ENCODE measurements around the gene LUC7L2. TPM values are rescaled to one million over a fixed set of nuclear protein-coding genes. Genes with fewer than 3 reads are reported as not detected.

LUC7L2 gene
- total and polyA plus RNA-seq, 9 of the 15 experiments (the other 6 are each of a cell fraction or from before 2014, with no cell fraction given): 56.1 to 207 (median 141) TPM

DNA sequence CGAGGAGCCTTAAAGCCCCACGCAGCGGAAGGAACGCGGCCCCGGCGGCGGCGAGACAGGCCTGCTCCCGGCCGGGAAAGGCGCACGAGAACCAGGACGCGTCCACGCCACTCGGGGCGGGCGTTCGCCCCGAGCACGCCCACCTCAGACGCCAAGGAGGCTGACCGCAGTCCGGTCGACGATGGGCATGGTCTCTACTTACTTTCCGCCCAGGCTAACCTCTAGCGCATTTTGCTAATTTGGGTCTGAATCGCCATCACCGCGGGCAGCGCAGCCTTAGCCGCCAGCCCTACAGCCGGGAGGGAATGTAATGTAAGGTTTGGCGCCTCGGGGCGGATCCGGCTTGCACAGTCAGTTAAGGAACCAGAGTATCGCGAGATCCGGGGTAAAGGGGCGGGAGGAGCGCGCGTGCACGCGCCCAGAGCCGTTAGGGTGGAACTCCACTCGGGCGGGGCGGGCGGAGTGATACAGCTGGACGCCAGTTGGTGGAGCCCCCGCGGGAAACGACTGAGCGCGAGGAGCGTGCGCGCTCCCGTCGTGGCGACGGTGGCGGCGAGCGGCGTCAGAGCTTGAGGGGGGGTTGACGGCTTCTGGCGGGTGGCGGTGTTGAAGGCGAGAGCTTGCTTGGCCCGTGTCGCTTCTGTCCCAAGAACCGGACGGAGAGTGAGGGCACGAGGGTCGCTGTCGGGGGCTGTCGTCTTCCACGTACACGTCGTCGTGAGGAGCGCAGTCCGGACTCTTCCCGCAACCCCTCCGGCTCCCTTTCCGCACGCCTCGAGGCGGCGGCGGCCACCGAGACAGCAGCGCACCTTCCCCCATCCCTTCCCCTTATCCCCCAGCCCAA is at the start of gene LUC7L2 (continued):
- TF ChIP-seq FOXA3 (CRISPR knock-in tag; conservative IDR thresholded peaks at IDR 0.05 in 1 of 2, IDR thresholded peaks at IDR 0.05 in 1 of 2): 0 out of 4 replicates have a peak, but pooled peaks of 1 of the 2 experiments have one; percentile 49
- TF ChIP-seq E2F3 (CRISPR knock-in tag; IDR thresholded peaks at IDR 0.05): peak; percentile 78; the same call in 1 of the 2 replicates
- TF ChIP-seq, protein P1, sequence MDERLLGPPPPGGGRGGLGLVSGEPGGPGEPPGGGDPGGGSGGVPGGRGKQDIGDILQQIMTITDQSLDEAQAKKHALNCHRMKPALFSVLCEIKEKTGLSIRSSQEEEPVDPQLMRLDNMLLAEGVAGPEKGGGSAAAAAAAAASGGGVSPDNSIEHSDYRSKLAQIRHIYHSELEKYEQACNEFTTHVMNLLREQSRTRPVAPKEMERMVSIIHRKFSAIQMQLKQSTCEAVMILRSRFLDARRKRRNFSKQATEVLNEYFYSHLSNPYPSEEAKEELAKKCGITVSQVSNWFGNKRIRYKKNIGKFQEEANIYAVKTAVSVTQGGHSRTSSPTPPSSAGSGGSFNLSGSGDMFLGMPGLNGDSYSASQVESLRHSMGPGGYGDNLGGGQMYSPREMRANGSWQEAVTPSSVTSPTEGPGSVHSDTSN (CRISPR knock-in tag; IDR thresholded peaks at IDR 0.05; ENCODE audit: low read depth): no peak
- TF ChIP-seq, protein P1 (tag; conservative IDR thresholded peaks at IDR 0.05; ENCODE audit: low read depth): no peak
- peak; percentile 94 for TF ChIP-seq MBD2 (IDR thresholded peaks at IDR 0.05; ENCODE audit: borderline replicate concordance, low read depth)
- TF ChIP-seq HMGN3 (IDR thresholded peaks at IDR 0.05; ENCODE audit: borderline replicate concordance, extremely low read depth, insufficient read length, low read depth, low read length): peak; percentile 18
- 0 out of 2 replicates have a peak, but pooled peaks have one; percentile 37 for TF ChIP-seq RBM15 (IDR thresholded peaks at IDR 0.05; ENCODE audit: insufficient read depth, low read length)
- TF ChIP-seq ZNF717 (CRISPR knock-in tag; IDR thresholded peaks at IDR 0.05): 0 out of 2 replicates have a peak, but pooled peaks have one; percentile 10
- TF ChIP-seq, protein P2, sequence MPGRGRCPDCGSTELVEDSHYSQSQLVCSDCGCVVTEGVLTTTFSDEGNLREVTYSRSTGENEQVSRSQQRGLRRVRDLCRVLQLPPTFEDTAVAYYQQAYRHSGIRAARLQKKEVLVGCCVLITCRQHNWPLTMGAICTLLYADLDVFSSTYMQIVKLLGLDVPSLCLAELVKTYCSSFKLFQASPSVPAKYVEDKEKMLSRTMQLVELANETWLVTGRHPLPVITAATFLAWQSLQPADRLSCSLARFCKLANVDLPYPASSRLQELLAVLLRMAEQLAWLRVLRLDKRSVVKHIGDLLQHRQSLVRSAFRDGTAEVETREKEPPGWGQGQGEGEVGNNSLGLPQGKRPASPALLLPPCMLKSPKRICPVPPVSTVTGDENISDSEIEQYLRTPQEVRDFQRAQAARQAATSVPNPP (IDR thresholded peaks at IDR 0.05; ENCODE audit: borderline replicate concordance, insufficient read depth, insufficient read length): no peak
- TF ChIP-seq KLF13 (tag; IDR thresholded peaks at IDR 0.05; ENCODE audit: borderline replicate concordance, low read depth): peak; percentile 95; the same call in 1 of the 2 replicates
- TF ChIP-seq TGIF2 (CRISPR knock-in tag; IDR thresholded peaks at IDR 0.05): no peak; the same call in 1 of the 2 replicates
- TF ChIP-seq, protein P3, sequence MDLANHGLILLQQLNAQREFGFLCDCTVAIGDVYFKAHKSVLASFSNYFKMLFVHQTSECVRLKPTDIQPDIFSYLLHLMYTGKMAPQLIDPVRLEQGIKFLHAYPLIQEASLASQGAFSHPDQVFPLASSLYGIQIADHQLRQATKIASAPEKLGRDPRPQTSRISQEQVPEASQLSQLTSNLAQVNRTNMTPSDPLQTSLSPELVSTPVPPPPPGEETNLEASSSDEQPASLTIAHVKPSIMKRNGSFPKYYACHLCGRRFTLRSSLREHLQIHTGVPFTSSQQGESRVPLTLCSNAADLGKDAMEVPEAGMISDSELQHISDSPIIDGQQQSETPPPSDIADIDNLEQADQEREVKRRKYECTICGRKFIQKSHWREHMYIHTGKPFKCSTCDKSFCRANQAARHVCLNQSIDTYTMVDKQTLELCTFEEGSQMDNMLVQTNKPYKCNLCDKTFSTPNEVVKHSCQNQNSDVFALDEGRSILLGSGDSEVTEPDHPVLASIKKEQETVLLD (IDR thresholded peaks at IDR 0.05): peak; percentile 99
- TF ChIP-seq ZNF311 (CRISPR knock-in tag; IDR thresholded peaks at IDR 0.05): no peak
- TF ChIP-seq, protein P4, sequence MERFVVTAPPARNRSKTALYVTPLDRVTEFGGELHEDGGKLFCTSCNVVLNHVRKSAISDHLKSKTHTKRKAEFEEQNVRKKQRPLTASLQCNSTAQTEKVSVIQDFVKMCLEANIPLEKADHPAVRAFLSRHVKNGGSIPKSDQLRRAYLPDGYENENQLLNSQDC (CRISPR knock-in tag; IDR thresholded peaks at IDR 0.05): 0 out of 2 replicates have a peak, but pooled peaks have one; percentile 31
- TF ChIP-seq ZNF134 (CRISPR knock-in tag; conservative IDR thresholded peaks at IDR 0.05): no peak
- no peak for TF ChIP-seq NFIX (CRISPR knock-in tag; IDR thresholded peaks at IDR 0.05; ENCODE audit: low read depth)
- TF ChIP-seq SREBF2 (CRISPR knock-in tag; IDR thresholded peaks at IDR 0.05): no peak
- TF ChIP-seq RBM39 (optimal IDR thresholded peaks at IDR 0.05; ENCODE audit: low read depth, low read length): peak; percentile 13
- TF ChIP-seq POLR3G (IDR thresholded peaks at IDR 0.05; ENCODE audit: extremely low read depth, insufficient read length, insufficient replicate concordance): no peak
- TF ChIP-seq, protein P5, sequence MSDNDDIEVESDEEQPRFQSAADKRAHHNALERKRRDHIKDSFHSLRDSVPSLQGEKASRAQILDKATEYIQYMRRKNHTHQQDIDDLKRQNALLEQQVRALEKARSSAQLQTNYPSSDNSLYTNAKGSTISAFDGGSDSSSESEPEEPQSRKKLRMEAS (CRISPR knock-in tag; IDR thresholded peaks at IDR 0.05): peak; percentile 87
